GM13976 (cell line): ENCODE results near the gene DUSP12.

Source experiments
- DNase-seq: peaks from one replicate; pipeline ENCODE4 v3.0.0; 2012; ENCODE audit warnings: low spot score
- CTCF ChIP-seq: IDR thresholded peaks from 2 replicates; pipeline ENCODE4 v1.5.1; 2012; ENCODE audit warnings: borderline replicate concordance, mild to moderate bottlenecking; ENCODE audit not compliant: insufficient read depth; ENCODE audit errors: extremely low read depth, missing control alignments, control extremely low read depth
- in situ Hi-C: fragments of 300-500 bp; cut with MboI; formaldehyde crosslinking; loops from one replicate; pipeline ENCODE4 v1.12.0; 2022; ENCODE audit warnings: low sequenced_read_pairs, mixed read lengths, inconsistent platforms; ENCODE audit not compliant: unreplicated experiment

Gene DUSP12

GRCh38 chr1:161791904-161792655 is 42.5 kb downstream of the DUSP12 start:
- no peak for TF ChIP-seq CTCF
- in situ Hi-C loops = loop anchor here (10.0 kb wide), 1 partner anchor 233 kb away; the partner anchor contains the start of gene OLFML2B
- no peak for DNase-seq

- peak; percentile 36 for DNase-seq
- in situ Hi-C loops = loop anchor here (10.0 kb wide), 1 partner anchor 232 kb away; the partner anchor contains the start of gene OLFML2B
- TF ChIP-seq CTCF = peak; percentile 42
Observed at GRCh38 chr1:161792740-161793139, 43.2 kb downstream of the DUSP12 start.

GRCh38 chr1:161799792-161800191 is 50.2 kb downstream of the DUSP12 start:
- no peak for TF ChIP-seq CTCF
- in situ Hi-C loops = loop anchor here (10.0 kb wide), 1 partner anchor 225 kb away; the partner anchor contains the start of gene OLFML2B
- no peak for DNase-seq

GRCh38 chr1:161801955-161802354 is 52.4 kb downstream of the DUSP12 start:
- in situ Hi-C loops = no loop called here
- no peak for TF ChIP-seq CTCF
- no peak for DNase-seq

- in situ Hi-C loops = no loop called here
- no peak for DNase-seq
- TF ChIP-seq CTCF = no peak
Observed at GRCh38 chr1:161803181-161803580, 53.6 kb downstream of the DUSP12 start.

GRCh38 chr1:161805399-161806197 is 56.0 kb downstream of the DUSP12 start:
- no peak for DNase-seq
- in situ Hi-C loops = no loop called here
- TF ChIP-seq CTCF = no peak
